Measurements from ENCODE around the gene GAS2.

Gene GAS2

DNA sequence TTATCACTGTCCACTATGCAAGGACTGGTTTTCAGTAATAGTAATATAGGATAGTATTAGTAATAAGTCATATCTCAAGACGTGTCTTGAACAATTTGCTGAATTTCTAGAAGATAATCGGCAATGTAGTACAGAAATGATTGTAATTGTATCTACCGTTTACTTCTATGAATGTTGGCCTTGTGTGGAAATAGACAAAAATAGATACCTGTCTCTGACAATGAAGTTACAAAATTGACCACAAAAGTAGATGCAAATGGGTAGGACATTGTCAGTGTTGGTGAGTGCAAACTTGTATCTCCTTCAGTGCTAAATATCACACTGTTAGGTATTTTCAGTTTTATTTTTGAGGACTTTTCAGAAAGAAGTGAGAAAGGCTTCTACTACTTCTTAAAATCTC is 120.1 kb downstream of the GAS2 start:
- DNase-seq (ENCODE audit: low read depth in 2 of 2, low spot score in 1 of 2), result no peak

DNA sequence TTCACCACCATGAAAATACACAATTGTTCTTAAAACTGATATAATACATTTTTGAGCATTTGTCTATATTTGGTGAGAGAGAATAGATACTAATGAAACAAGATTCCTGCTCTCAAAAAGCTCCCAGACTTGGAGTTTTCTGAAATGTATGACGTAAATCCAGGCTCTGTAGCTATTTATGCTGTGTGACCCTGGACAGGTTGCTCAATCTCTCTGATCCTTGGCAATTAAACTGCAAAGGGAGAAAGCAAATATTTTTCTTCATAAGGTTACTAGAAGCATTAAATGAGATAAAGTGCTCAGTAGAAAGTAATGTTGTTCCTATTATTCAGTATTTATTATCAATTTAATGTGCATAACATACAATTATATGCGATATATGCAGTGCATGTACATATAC is 120.6 kb downstream of the GAS2 start:
- DNase-seq (ENCODE audit: low read depth in 2 of 2, low spot score in 1 of 2), result no peak

- no peak for DNase-seq (ENCODE audit: low read depth in 2 of 2, low spot score in 1 of 2)
These were observed 121.2 kb downstream of the GAS2 start for GRCh38 chr11:22787551-22788162.

- no peak for DNase-seq (ENCODE audit: low read depth in 2 of 2, low spot score in 1 of 2)
These were observed 126.1 kb downstream of the GAS2 start for GRCh38 chr11:22792497-22792896.

GRCh38 chr11:22795914-22796313 is 129.5 kb downstream of the GAS2 start:
- DNase-seq (ENCODE audit: low read depth in 2 of 2, low spot score in 1 of 2), result no peak

DNA sequence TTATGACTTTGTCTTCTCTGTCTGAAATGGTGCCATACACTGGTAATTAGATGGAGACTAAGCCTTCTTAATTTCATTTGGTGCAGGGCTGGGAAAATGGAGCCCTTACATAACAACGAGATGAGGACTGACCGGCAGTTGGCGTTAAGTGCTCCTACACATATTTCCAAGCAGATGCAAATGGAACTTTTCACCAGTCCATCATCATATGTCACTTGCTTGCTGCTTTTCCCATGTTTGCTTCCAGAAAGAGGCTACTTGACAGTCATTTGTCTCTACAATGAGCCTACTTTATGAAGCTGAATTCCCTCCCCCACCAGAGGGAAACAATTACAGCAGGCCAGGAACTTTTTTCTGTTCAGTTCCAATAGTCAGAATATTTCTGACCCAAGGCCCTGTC is 130.6 kb downstream of the GAS2 start:
- no peak for DNase-seq (ENCODE audit: low read depth in 2 of 2, low spot score in 1 of 2)

- no peak for DNase-seq (ENCODE audit: low read depth in 2 of 2, low spot score in 1 of 2)
These were observed 132.5 kb downstream of the GAS2 start for GRCh38 chr11:22798901-22799300.

DNA sequence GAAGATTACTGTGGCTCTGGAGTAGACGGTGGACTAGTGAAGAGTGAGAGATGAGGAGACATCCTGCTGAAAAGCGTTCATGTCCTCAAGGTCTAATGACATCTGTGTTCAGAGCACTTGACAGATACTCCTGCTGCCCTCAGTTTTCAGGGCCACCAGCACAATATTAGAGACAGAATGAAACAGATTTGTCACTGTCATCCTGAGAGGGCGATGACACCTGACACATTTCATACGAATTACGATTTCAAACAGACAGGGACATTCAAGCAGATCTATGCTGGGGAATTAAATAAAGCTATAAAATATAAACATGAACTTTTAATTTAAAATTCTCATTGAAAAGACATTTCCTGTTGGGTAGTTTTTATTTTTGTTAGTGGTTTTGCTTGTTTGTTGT is 134.1 kb downstream of the GAS2 start:
- no peak for DNase-seq (ENCODE audit: low read depth in 2 of 2, low spot score in 1 of 2)

DNA sequence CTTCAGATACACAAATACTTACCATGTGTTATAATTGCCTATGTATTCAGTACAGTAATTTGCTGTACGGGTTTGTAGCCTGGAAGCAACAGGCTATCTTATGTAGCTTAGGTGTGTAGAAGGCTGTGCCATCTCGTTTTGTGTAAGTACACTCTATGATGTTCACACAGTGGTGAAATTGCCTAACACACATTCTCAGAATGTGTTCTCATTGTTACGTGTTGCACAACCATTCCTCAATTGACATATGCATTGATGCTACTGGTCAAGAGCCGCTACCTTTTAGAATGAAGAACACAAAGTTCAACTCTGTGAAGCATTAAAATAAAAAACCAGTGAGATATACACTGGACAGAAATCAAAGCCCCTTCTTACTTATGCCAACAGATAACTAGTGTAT is 136.4 kb downstream of the GAS2 start:
- DNase-seq (ENCODE audit: low read depth in 2 of 2, low spot score in 1 of 2), result no peak

DNA sequence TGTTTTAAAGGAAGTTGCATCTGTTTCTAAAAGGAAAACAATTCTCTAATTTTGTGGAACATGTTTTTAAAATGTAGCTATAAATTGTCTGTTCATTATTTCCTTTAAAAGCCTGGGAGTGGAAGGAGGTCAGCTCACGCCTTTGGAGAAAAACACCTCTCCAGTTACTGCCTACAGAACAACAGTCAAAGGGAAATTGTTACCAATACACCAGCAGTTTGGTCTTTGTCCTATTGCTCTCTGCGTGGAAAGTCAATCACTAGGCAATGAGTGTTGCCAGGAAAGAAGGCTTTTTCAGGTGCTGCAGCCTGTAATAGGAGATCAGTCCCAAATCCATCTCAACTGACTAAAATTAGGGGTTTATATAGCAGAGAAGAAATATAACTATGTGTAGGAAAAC is 141.0 kb downstream of the GAS2 start:
- DNase-seq (ENCODE audit: low read depth in 2 of 2, low spot score in 1 of 2), result no peak

DNA sequence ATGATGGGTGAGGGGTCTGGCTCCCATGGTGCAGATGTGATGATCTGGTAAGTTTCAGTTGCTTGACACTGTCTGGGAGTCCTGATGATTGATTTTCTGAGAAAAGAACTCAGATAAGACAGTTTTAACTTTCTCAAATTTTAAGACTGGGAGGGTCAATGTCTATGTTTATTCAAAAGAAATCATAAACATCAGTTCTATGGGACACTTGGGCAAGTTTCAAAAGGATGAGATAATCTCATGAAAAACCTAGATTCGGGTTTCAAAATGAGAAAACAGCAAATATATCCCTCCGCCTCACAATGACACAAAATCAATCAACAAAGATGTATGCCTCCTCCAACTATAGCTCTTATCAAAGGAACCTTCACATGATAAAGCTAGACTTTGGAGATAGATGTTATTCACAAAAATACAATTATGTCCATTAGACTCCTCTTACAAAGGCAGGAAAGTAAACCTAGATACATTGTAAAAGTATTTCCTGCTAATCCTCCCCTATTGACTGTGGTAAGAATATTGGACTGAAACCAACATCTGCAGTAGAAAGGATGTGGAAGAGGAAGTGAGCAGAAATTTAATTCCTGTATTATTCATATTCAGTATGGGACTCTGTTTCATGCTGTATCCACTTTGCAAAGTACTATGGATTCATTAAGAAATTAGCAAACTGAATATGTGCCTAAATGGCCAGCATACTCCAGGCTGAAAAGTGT is 141.6 kb downstream of the GAS2 start:
- DNase-seq (ENCODE audit: low read depth in 2 of 2, low spot score in 1 of 2), result no peak

DNA sequence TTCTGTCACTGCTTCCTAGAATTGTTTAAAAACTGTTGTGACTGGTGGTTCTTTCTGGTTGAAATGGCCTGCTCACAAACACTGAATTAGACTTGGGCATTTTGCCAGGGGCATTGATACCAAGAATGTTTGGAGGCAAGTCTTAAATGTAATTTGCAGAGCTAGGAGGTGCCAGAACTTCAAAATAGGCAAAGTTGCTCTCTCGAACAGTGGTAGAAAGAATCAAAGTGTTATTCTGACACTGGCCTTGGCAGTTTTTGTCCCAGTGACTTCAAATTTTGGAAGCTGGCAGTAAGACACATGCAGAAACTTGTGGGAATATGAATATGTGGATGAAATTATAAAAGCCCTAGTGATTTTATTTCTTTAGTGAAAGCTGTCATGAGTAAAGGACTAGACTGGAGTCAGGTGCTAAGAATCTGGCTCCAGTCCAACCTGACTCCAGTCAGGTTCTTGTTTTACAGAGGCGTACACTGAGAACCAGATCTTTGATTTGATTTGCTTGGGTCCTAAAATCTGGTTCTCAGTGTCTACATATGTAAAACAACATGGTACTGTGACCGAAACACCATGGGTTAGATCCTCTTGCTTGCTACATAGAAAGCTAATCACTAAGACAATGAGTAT is 142.3 kb downstream of the GAS2 start:
- DNase-seq (ENCODE audit: low read depth in 2 of 2, low spot score in 1 of 2), result no peak

GRCh38 chr11:22809893-22810292 is 143.5 kb downstream of the GAS2 start:
- DNase-seq (ENCODE audit: low read depth in 2 of 2, low spot score in 1 of 2), result no peak

DNA sequence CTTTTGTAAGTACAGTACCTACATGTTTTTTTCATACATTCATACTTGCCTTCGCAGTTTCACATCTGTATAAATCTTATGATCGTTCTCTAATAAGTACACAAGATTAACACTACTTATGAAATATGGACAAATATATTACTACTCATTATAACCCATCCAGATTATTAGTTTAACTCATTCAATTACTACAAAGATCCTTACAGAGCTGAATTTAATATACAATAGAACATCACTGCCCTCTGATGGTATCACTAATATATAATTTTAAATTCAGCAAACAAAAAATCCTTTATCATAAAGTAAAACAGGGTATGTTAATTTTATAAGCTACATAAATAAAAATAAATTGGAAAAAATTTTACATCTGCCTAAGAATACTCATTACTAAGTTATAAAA is 155.8 kb downstream of the GAS2 start:
- DNase-seq (ENCODE audit: low read depth in 2 of 2, low spot score in 1 of 2), result no peak

- DNase-seq (ENCODE audit: low read depth in 2 of 2, low spot score in 1 of 2), result no peak
These were observed 162.0 kb downstream of the GAS2 start for GRCh38 chr11:22828373-22828772.

- peak; percentile 85 to 88 for DNase-seq (ENCODE audit: low read depth in 2 of 2, low spot score in 1 of 2)
These were observed 163.0 kb downstream of the GAS2 start, which contains the start of gene SVIP for GRCh38 chr11:22829231-22830081. Gene SVIP, minus strand, starts transcription at chr11:22829801. Its CDS starts 53 bp downstream, at chr11:22829748.

DNA sequence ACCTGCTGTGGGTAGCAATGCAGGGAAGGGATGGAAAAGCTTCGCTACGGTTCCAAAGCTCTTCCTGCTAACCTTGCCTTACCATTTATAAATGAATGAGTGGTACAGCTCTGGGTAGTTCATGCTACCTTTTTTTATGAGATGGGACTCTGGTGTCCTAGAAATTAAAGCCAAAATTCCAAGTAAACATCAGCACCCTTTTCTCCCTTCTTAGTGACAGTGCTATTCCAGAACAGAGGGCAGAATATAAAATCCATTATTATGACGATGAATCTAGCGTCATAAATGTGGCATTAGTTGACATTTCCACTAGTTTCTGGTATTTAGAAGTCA is 163.6 kb downstream of the GAS2 start:
- no peak for DNase-seq (ENCODE audit: low read depth in 2 of 2, low spot score in 1 of 2)

DNA sequence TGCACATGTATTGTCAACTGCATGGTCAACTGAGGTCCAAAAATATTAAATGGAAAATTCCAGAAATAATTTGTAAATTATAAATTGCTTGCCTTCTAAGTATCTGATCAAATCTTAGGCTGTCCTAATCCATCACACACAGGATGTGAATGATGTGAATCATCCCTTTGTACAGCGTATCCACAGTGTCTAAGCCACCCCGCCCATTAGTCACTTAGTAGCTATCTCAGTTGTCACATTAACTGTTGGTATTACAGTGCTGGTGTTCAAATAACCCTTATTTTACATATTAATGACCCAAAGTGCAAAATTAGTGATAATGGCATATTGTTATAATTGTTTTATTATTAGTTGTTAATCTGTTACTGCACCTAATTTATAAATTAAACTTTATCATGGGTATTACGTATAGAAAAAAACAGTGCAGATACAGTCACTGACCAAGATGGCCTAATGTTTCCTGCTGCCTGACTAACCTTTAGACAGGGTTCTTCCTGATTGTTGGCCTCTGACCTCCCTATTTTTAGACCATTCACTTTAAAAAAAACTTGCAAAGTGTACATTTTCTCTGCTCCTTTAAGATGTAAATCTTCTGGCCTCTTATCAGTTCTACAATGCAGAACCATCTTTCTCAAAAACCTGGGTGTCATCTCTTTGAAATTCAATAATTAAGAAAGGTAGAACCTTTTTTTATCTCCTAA is 166.1 kb downstream of the GAS2 start:
- DNase-seq (ENCODE audit: low read depth in 2 of 2, low spot score in 1 of 2), result no peak

DNA sequence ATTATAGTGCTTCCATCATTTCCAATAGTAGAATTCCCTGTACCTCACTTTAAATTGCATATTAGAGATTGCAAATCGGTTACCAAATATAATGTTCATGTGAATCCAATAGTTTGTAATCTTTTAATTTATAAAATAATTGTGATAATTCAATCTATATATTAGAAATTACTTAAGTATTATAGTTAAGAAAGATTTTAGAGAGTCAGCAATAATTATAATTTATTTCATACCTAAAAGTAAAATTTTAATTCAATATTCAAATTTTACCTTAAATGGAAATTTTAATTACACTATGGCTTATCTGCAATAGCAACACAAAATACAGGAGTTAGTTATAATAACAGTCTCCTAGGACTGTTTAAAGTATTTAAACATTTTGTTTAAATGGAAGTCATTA is 180.3 kb downstream of the GAS2 start:
- no peak for DNase-seq (ENCODE audit: low read depth in 2 of 2, low spot score in 1 of 2)

DNA sequence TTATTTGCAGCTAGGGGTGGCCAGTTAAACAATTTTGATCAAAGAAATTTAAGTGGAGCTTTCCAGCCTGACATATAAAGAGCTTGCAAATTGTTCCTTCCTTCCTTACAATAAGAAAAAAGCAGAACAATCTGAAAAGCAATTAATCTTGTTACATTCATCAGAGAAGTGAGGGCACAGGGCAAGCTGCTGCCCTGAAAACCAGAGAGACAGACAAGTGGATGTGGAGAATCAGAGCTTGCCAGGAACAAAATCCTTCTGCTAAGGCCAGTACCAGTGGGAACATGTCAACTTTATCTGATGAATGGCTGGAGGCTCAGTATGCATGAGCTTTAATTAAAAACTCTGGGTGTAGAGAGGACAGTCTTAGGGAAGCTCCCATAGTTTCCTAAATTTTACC is 185.1 kb downstream of the GAS2 start:
- no peak for DNase-seq (ENCODE audit: low read depth in 2 of 2, low spot score in 1 of 2)

DNA sequence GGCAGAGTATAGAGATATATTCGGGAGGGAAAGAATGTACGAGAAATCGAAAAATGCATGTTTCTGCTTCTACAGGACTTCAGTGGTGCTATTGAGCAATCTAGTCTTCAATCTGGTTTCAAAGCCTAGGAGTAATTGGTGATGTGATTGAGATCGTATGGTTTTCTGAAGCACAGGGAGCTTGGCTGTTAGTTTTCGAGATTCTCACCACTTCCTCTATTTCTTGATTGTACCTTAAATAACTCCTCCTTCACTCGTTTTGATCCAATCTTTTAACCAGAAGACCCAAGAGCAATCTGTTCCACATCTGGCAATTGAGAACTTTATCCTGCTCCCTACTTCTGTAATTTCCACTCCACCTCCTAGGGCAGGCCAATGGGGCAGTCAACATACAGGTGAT is 193.3 kb downstream of the GAS2 start:
- no peak for DNase-seq (ENCODE audit: low read depth in 2 of 2, low spot score in 1 of 2)

All from stimulated activated CD8-positive, alpha-beta memory T cell treated with anti-CD3 and anti-CD28 coated beads, Interleukin-4, amount 100 ng/mL, for 1 hour (primary cell).